NCI-H2227 treated with DMSO at 0.1 percent for 48 hours (cell line): Measurements from ENCODE around the gene ZNF267.
"Not testable (repeated sequence)": the region's sequence is repeated elsewhere in the genome, so short reads cannot be mapped to it uniquely, and the experiment has no call there.

Experiments
- DNase-seq: peaks from one replicate; lab custom pipeline; 2025; lab: John Stamatoyannopoulos, UW

ZNF267 gene

GRCh38 chr16:31879937-31880321 is 6.3 kb downstream of the ZNF267 start:
- DNase-seq = no peak

- DNase-seq = no peak
These were observed 6.8 kb downstream of the ZNF267 start for GRCh38 chr16:31880322-31880979.

GRCh38 chr16:31886227-31886626 is 12.6 kb downstream of the ZNF267 start:
- no peak for DNase-seq

GRCh38 chr16:31888735-31889134 is 15.1 kb downstream of the ZNF267 start:
- DNase-seq = no peak

GRCh38 chr16:31892111-31892510 is 18.5 kb downstream of the ZNF267 start:
- DNase-seq = not testable (repeated sequence)

- no peak for DNase-seq
These were observed 20.2 kb downstream of the ZNF267 start for GRCh38 chr16:31893824-31894223.

GRCh38 chr16:31897283-31897682 is 23.7 kb downstream of the ZNF267 start:
- no peak for DNase-seq

- DNase-seq = no peak
These were observed 25.9 kb downstream of the ZNF267 start for GRCh38 chr16:31899505-31899904.

GRCh38 chr16:31904571-31904970 is 31.0 kb downstream of the ZNF267 start:
- not testable (repeated sequence) for DNase-seq

- DNase-seq = no peak
These were observed 40.1 kb downstream of the ZNF267 start for GRCh38 chr16:31913668-31914067.

- no peak for DNase-seq
These were observed 42.5 kb downstream of the ZNF267 start for GRCh38 chr16:31916056-31916488.

GRCh38 chr16:31920373-31920772 is 46.8 kb downstream of the ZNF267 start:
- no peak for DNase-seq

- not testable (repeated sequence) for DNase-seq
These were observed 78.2 kb downstream of the ZNF267 start for GRCh38 chr16:31951806-31952205.

- DNase-seq = not testable (repeated sequence)
These were observed 78.6 kb downstream of the ZNF267 start for GRCh38 chr16:31952206-31952605.

- not testable (repeated sequence) for DNase-seq
These were observed 82.6 kb downstream of the ZNF267 start for GRCh38 chr16:31956221-31956620.

GRCh38 chr16:31960186-31960910 is 86.7 kb downstream of the ZNF267 start:
- DNase-seq = not testable (repeated sequence)
